ENCODE results near the gene CCDC13.

- TF ChIP-seq, protein P1, sequence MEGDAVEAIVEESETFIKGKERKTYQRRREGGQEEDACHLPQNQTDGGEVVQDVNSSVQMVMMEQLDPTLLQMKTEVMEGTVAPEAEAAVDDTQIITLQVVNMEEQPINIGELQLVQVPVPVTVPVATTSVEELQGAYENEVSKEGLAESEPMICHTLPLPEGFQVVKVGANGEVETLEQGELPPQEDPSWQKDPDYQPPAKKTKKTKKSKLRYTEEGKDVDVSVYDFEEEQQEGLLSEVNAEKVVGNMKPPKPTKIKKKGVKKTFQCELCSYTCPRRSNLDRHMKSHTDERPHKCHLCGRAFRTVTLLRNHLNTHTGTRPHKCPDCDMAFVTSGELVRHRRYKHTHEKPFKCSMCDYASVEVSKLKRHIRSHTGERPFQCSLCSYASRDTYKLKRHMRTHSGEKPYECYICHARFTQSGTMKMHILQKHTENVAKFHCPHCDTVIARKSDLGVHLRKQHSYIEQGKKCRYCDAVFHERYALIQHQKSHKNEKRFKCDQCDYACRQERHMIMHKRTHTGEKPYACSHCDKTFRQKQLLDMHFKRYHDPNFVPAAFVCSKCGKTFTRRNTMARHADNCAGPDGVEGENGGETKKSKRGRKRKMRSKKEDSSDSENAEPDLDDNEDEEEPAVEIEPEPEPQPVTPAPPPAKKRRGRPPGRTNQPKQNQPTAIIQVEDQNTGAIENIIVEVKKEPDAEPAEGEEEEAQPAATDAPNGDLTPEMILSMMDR (IDR thresholded peaks at IDR 0.05; ENCODE audit: insufficient read depth, low read depth, low read length): no peak
- no peak for TF ChIP-seq EZH2 (IDR thresholded peaks at IDR 0.05; ENCODE audit: insufficient read depth, low read length)
Measured at GRCh38 chr3:42756681-42757213, 16.3 kb downstream of the CCDC13 start.
